ENCODE results near the gene EFNA1.

GRCh38 chr1:155166471-155167165 is 38.9 kb downstream of the EFNA1 start:
- TF ChIP-seq POLR2AphosphoS5 (IDR thresholded peaks at IDR 0.05; ENCODE audit: low read depth, low read length) (no peak), TAF1 (IDR thresholded peaks at IDR 0.05; ENCODE audit: borderline replicate concordance, insufficient read depth, low read length) (no peak)

Measured in PFSK-1 (cell line).